CD4-positive, alpha-beta T cell treated with Interleukin-21 for 1 hour (primary cell): ENCODE results near the gene APOBR.
A peak's percentile ranks its signal among the peaks of the same experiment; 100 is the strongest.
"Not testable (repeated sequence)": the region's sequence is repeated elsewhere in the genome, so short reads cannot be mapped to it uniquely, and the experiment has no call there.

Source experiments
- DNase-seq: peaks from one replicate; pipeline ENCODE4 v3.0.0-alpha.2; 2020

APOBR gene

DNA sequence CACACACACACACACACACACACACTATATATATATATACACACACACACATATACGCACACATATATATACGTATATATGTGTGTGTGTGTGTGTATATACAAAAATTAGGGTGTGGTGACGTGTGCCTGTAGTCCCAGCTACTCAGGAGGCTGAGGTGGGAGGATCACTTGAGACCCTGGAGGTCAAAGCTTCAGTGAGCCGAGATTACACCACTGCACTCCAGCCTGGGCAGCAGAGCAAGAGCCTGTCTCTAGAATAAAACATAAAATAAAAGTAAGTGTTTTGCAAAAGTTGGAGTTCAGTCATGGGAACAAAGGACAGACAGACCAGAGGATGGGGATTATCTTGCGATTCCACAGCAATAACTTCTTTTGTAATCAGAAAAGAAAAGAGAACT, 33.5 kb downstream of the APOBR start:
- DNase-seq: no peak

GRCh38 chr16:28528463-28528867, 34.0 kb downstream of the APOBR start:
- DNase-seq: no peak

GRCh38 chr16:28529124-28529523, 34.7 kb downstream of the APOBR start:
- DNase-seq: no peak

GRCh38 chr16:28531777-28532744, 37.6 kb downstream of the APOBR start:
- no peak for DNase-seq

DNA sequence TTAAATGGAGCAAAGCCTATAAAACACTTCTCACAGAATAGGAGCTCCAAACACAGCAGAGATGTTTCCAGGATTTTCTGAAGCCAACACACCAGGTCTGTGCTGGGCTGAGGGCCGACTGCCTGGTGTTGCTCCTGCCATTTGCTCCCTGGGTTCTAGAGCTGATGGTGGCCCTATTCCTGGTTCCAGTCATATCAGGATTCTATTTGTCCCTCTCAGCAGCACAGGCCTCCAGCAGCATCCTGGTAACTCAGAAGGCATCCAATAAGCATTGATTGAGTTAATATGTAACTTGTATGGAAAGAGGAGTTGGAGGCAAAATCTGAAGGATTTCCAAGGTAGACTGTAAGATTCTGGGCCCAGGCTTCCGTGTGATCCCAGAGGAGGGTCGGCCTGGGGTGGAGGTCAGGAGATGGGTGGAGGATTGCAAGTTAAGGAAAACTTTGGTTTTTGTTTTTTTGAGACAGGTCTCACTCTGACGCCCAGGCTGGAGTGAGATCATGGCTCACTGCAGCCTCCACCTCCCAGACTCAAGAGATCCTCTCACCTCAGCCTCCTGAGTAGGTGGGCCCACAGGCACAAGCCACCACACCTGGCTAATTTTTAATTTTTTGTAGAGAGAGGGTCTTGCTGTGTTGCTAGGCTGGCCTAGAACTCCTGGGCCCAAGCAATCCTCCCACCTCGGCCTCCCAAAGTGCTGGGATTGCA, 38.7 kb downstream of the APOBR start:
- DNase-seq: no peak

GRCh38 chr16:28534542-28535373, 40.3 kb downstream of the APOBR start:
- peak; percentile 40 for DNase-seq

DNA sequence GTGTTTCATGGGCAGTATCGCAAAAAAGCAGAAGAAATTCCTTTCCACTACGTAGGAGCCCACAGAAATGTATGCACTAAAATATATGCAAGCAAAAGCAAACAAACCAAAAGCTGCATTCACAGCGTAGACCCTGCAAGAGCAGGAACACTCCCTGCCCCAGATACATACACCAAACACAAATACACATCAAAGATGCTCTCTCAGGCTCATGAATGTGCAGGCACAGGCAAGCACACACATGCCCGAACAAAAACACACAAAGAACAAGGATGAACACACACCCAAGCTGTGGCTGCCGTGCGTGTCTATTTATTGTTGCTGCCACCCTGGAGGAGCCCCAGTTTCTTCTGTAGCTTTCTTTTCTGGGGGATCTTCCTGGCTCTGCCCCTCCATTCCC, 42.6 kb downstream of the APOBR start:
- DNase-seq: no peak

DNA sequence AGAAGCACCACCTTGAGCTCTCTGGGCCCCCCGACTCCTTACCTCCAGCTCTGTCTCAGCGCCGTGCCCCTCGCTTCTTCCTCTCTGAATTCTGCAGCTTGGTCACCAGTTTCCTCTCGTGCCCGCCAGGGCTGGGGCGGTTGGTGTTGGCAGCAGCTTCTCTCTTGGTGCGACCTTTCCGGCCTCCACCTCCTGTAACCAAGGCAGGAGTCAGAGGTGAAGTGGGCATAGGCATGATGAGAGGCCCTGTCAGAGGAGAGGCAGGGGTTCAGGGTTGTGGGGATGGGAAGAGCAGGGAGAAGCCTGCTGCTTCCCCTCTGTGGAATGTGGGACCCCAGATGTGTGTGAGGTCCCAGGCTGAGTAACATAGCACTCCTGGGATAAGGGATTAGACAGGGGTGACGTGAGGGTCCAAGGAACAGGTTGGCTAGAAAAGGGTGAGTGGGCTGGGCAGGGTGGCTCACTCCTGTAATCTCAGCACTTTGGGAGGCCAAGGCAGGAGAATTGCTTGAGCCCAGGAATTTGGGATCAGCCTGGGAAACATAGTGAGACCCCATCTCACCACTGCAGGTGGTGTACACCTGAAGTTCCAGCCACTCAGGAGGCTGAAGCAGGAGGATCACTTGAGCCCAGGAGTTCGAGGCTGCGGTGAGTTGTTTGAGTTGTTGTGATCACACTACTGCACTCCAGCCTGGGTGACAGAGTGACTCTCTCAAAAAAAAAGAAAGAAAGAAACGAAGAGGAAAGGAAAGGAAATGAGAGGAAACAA, 43.7 kb downstream of the APOBR start:
- no peak for DNase-seq

GRCh38 chr16:28538733-28539596, 44.5 kb downstream of the APOBR start, which contains the start of gene NUPR1:
Gene NUPR1 (minus strand): TSS chr16:28538974. CDS start chr16:28538907, 67 bp downstream.
- no peak for DNase-seq

DNA sequence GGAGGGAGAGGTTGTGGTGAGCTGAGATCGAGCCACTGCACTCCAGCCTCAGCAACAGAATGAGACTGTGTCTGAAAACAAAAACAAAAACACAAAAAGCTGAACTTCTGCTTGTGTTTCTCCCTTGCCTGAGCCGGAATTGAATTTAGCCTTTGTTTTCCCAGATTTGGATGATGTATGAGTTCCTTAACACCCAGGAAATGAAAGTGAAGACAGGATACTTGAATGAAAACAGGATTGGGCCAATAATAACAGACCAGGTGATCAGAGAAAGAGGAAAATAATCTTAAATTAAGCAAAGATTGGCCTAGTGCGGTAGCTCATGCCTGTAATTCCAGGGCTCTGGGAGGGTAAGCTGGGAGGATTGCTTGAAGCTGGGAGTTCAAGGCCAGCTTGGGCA, 45.9 kb downstream of the APOBR start:
- DNase-seq: no peak

DNA sequence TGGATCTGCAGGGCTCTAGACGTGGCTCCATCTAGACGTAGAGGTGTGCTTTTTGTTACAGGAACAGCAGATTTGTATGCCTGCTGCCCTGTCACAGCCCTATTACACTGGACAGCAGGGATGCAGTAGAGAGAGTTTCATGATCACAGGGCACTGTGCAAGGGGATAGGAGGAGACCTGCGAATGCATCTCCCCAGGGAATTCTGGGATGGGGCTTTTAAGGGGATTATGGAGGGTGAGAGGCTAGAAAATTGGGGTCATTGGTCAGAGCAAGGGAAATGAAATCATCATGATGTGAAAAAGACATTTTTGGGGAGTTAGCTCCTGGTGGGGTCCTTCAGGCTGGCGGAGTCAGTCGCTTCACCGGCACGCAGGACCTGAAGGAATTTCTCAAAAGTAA, 48.2 kb downstream of the APOBR start:
- no peak for DNase-seq

DNA sequence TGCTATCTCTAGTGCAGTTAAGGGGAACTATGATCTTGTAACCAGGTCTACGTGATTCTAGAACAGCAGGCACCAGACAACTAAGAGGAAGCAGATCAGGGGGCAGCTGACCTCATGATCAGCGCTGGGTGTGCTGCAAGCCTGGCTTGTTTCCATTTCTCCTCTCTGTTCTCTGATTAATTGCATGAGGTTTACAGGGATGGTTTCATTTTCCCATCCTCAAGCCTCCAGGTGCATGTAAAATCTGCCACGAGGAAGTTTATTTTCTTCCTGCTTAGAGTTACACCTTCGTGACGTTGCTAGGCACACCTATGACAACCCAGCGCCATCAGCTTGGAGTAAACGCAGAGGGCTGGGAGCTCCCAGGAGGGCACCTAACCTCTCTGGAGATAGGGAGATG, 48.6 kb downstream of the APOBR start:
- DNase-seq: peak; percentile 8

DNA sequence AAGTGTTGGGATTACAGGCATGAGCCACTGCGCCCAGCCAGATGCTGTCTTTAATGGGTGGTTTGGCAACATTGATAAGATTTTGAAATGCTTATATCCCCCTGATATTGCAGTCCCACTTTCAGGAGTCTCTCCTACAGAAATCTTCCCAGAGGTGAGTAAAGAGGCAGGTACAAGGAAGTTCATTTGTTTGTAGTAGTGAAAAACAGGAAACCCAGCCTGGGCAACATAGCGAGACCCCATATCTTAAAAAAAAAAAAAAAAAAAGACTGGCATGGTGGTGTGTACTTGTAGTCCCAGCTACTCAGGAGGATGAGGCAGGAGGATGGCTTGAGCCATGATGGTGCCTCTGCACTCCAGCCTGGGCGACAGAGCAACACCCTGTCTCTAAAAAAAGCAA, 50.6 kb downstream of the APOBR start:
- no peak for DNase-seq

GRCh38 chr16:28545964-28546363, 51.5 kb downstream of the APOBR start:
- DNase-seq: not testable (repeated sequence)

DNA sequence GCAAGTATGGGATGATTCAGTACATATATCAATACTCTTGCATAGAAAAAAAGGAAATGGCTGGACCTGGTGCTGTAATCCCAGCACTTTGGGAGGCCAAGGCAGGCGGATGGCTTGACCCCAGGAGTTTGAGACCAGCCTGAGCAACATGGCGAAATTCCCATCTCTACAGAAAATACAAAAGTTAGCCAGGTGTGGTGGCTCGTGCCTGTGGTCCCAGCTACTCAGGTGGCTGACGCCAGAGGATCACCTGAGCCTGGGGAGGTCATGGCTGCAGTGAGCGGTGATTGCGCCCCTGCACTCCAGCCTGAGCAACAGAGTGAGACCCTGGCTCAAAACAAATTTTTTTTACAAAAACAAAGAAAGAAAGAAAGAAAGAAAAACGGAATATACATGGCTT, 52.2 kb downstream of the APOBR start:
- DNase-seq: no peak

DNA sequence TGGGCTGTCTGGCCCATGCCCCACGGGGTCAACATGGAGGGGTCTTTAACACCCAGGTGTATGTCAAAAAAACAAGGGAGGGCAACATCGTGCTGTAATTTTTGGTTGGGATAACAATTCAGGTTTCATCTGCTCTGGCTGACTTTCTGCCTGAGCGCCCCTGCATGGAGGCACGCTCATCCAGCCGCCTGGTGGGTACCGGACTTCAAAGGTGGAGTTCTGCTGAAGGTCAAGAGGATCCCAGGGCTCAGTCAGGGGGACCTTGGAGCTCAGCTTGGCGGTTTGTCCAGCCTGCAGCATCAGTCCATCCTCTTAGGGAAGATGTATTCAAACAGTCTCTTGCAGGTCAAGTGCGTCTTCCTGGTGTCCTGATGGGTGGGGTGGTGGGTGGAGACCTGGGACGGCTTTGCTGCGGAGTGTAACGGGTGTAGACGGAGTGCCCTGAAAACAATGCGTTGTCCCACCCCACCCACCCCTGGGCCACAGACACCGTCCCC, 53.9 kb downstream of the APOBR start:
- DNase-seq: no peak
